ENCODE results near the gene MRPL30.
A peak's percentile ranks its signal among the peaks of the same experiment; 100 is the strongest.
"Not testable (repeated sequence)": the region's sequence is repeated elsewhere in the genome, so short reads cannot be mapped to it uniquely, and the experiment has no call there.

The MRPL30 gene

DNA sequence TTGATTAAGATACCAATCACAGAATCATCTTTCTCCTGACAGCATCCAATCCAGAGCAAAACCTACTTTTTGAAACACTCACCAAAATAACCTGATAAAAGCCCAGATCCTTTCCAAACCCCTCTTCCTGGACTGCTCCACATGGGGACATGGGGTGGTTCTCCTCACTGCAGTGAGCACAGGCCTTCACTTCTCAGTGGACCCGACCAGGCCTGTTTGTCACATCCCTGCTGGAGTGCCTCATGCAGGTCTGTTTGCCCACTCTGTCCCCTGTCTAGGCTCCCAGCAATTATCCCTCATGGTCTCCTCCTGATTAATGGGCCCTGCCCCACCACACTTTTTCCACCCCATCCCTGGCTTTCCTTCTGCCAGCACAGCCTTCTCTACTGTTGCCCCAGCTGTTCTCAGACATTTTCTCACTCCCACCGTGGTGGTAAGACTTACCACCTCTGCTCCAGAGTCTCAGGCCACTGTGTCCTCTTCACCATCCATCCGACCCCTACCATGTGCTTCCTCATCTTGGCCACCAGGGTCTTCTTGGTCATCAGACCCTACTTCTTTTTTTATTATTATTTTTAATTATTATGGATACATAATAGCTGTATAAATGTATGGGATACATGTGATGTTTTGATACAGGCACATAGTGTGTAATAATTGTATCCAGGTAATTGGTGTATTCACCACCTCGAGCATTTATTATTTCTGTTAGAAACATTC, 21.1 kb downstream of the MRPL30 start:
- DNase-seq (ENCODE audit: low read depth) = no peak
- TF ChIP-seq, protein P1, sequence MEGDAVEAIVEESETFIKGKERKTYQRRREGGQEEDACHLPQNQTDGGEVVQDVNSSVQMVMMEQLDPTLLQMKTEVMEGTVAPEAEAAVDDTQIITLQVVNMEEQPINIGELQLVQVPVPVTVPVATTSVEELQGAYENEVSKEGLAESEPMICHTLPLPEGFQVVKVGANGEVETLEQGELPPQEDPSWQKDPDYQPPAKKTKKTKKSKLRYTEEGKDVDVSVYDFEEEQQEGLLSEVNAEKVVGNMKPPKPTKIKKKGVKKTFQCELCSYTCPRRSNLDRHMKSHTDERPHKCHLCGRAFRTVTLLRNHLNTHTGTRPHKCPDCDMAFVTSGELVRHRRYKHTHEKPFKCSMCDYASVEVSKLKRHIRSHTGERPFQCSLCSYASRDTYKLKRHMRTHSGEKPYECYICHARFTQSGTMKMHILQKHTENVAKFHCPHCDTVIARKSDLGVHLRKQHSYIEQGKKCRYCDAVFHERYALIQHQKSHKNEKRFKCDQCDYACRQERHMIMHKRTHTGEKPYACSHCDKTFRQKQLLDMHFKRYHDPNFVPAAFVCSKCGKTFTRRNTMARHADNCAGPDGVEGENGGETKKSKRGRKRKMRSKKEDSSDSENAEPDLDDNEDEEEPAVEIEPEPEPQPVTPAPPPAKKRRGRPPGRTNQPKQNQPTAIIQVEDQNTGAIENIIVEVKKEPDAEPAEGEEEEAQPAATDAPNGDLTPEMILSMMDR (IDR thresholded peaks at IDR 0.05; ENCODE audit: control insufficient read depth, insufficient read depth, low read depth, low read length, missing control alignments) = peak; percentile 12
- H3K4me3 ChIP-seq (ENCODE audit: control insufficient read depth, low read depth, low read length) = no peak overlapping the region

- no peak for DNase-seq (ENCODE audit: low read depth)
- no peak overlapping the region for H3K4me3 ChIP-seq (ENCODE audit: control insufficient read depth, low read depth, low read length)
- TF ChIP-seq, protein P1 (IDR thresholded peaks at IDR 0.05; ENCODE audit: control insufficient read depth, insufficient read depth, low read depth, low read length, missing control alignments) = no peak
Observed at GRCh38 chr2:99205491-99205890, 24.5 kb downstream of the MRPL30 start.

- TF ChIP-seq, protein P1 (IDR thresholded peaks at IDR 0.05; ENCODE audit: control insufficient read depth, insufficient read depth, low read depth, low read length, missing control alignments) = no peak
- DNase-seq (ENCODE audit: low read depth) = no peak
- no peak overlapping the region for H3K4me3 ChIP-seq (ENCODE audit: control insufficient read depth, low read depth, low read length)
Observed at GRCh38 chr2:99216096-99216495, 35.1 kb downstream of the MRPL30 start.

DNA sequence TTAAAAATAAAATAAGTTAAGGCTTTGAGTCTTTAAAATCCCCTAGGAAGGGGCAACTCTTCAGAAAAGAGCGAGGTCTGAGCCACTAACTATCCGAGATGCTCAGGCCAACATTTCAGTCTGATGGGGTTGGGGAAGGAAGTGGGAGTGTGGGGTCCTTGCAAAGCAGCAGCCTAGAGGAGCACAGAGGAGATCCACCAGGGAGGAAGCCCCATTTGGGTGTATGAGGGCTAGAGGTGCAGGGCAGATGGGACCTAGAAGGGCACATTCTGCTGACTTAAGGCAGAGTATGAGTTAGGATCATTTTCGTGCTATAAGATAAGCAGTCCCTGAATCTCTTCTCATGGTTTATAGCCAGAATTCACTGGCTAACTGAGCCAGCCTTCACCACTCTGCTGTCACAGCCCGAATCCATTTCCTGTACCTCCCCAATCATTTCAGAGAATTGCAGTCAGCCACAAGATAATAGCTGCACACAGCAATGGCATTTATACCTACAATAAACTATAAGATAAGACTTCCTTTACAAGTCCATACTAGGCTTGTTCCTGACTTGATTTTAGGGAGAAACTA, 37.0 kb downstream of the MRPL30 start:
- no peak overlapping the region for H3K4me3 ChIP-seq (ENCODE audit: control insufficient read depth, low read depth, low read length)
- TF ChIP-seq, protein P1 (IDR thresholded peaks at IDR 0.05; ENCODE audit: control insufficient read depth, insufficient read depth, low read depth, low read length, missing control alignments) = no peak
- DNase-seq (ENCODE audit: low read depth) = no peak

- not testable (repeated sequence) for DNase-seq (ENCODE audit: low read depth)
Observed at GRCh38 chr2:99233177-99233576, 52.2 kb downstream of the MRPL30 start.

DNA sequence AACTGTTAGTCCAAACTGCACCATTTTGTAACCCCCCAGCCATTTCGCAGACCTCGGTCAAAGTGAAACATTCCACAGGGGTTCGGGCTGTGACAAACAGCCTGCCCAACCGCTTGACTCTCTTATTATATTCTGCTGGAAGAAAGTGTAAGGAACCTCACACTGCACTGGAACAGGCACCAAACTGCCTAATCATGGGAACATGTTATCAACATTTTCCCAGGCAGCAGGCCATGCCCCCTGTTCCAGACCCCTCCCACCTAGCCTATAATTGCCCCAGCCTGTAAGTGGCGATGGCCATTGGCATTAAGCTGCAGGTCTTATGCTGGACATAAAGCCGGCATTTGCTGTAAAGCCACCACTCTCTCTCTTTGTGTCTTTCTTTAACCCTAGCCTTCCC, 57.6 kb downstream of the MRPL30 start:
- no peak overlapping the region for H3K4me3 ChIP-seq (ENCODE audit: control insufficient read depth, low read depth, low read length)
- TF ChIP-seq, protein P1 (IDR thresholded peaks at IDR 0.05; ENCODE audit: control insufficient read depth, insufficient read depth, low read depth, low read length, missing control alignments) = no peak
- DNase-seq (ENCODE audit: low read depth) = no peak

More at GRCh38 chr2:99233177-99233576, 52.2 kb downstream of the MRPL30 start:
- not testable (repeated sequence) for H3K4me3 ChIP-seq (ENCODE audit: control insufficient read depth, low read depth, low read length)

DNA sequence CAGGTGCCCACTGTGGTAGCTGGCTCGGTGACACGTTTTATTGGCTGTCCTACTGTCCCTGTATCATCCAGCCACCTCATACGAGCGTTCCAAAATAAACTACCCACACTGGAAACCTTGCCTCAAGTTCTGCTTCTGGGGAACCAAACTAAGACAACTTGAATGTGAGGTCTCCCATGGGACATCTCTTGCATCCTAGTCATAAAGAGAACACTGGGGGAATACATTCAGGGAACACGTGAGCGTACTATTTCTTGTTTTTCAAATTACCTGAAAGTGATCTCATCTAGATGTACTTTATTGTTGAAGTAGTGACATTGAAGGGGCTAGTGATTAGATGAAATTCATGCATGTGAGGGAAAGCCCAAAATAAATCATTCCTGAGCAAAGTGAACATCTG, 59.4 kb downstream of the MRPL30 start:
- DNase-seq (ENCODE audit: low read depth) = no peak
- TF ChIP-seq, protein P1 (IDR thresholded peaks at IDR 0.05; ENCODE audit: control insufficient read depth, insufficient read depth, low read depth, low read length, missing control alignments) = no peak
- H3K4me3 ChIP-seq (ENCODE audit: control insufficient read depth, low read depth, low read length) = no peak overlapping the region

Data from AG09309 (cell line).